Activated CD4-positive, alpha-beta T cell treated with anti-CD3 and anti-CD28 coated beads, Interleukin-2, amount 50 U/mL, for 1 hour (primary cell): ENCODE data around the gene MACROD2.
"Not testable (repeated sequence)": the region's sequence is repeated elsewhere in the genome, so short reads cannot be mapped to it uniquely, and the experiment has no call there.

Source experiments
- DNase-seq: peaks from one replicate; pipeline ENCODE4 v3.0.0-alpha.2; 2020

MACROD2 gene

GRCh38 chr20:14937846-14938245 is 942.5 kb downstream of the MACROD2 start:
- DNase-seq = no peak

GRCh38 chr20:14947536-14947935 is 952.2 kb downstream of the MACROD2 start:
- no peak for DNase-seq

- no peak for DNase-seq
These were observed 952.6 kb downstream of the MACROD2 start for GRCh38 chr20:14947946-14948345.

- no peak for DNase-seq
These were observed 953.1 kb downstream of the MACROD2 start for GRCh38 chr20:14948416-14948815.

GRCh38 chr20:14950633-14951032 is 955.3 kb downstream of the MACROD2 start:
- DNase-seq = no peak

- DNase-seq = no peak
These were observed 955.8 kb downstream of the MACROD2 start for GRCh38 chr20:14951105-14951504.

GRCh38 chr20:14951707-14952418 is 956.5 kb downstream of the MACROD2 start:
- DNase-seq = no peak

GRCh38 chr20:14953736-14954135 is 958.4 kb downstream of the MACROD2 start:
- no peak for DNase-seq

GRCh38 chr20:14955399-14955798 is 960.1 kb downstream of the MACROD2 start:
- DNase-seq = no peak

GRCh38 chr20:14956026-14956425 is 960.7 kb downstream of the MACROD2 start:
- DNase-seq = no peak

GRCh38 chr20:14956538-14956937 is 961.2 kb downstream of the MACROD2 start:
- no peak for DNase-seq

- no peak for DNase-seq
These were observed 962.1 kb downstream of the MACROD2 start for GRCh38 chr20:14957402-14957801.

GRCh38 chr20:14958626-14959025 is 963.3 kb downstream of the MACROD2 start:
- DNase-seq = no peak

GRCh38 chr20:14959506-14960475 is 964.5 kb downstream of the MACROD2 start:
- DNase-seq = no peak

- DNase-seq = no peak
These were observed 965.5 kb downstream of the MACROD2 start for GRCh38 chr20:14960831-14961230.

GRCh38 chr20:14963262-14963663 is 967.9 kb downstream of the MACROD2 start:
- DNase-seq = no peak

- DNase-seq = no peak
These were observed 970.9 kb downstream of the MACROD2 start for GRCh38 chr20:14966203-14966602.

GRCh38 chr20:14966808-14967207 is 971.5 kb downstream of the MACROD2 start:
- no peak for DNase-seq

GRCh38 chr20:14972256-14972655 is 976.9 kb downstream of the MACROD2 start:
- DNase-seq = no peak

- DNase-seq = no peak
These were observed 977.4 kb downstream of the MACROD2 start for GRCh38 chr20:14972690-14973089.

GRCh38 chr20:14979453-14979986 is 984.2 kb downstream of the MACROD2 start:
- no peak for DNase-seq

- DNase-seq = not testable (repeated sequence)
These were observed 986.2 kb downstream of the MACROD2 start for GRCh38 chr20:14981486-14981885.

GRCh38 chr20:14982324-14982723 is 987.0 kb downstream of the MACROD2 start:
- DNase-seq = not testable (repeated sequence)

- no peak for DNase-seq
These were observed 989.0 kb downstream of the MACROD2 start for GRCh38 chr20:14984305-14984704.
